ENCODE data around the gene CD36. TPM values are rescaled to one million over a fixed set of nuclear protein-coding genes. Genes with fewer than 3 reads are reported as not detected.

Gene CD36
- total RNA-seq, 1 experiment from 2014 or later = 0.32 TPM

- Histone ChIP-seq H3K9ac (ENCODE audit: low read length) (no peak overlapping the region), H2AFZ (ENCODE audit: low read depth, low read length, poor library complexity, severe bottlenecking) (peak overlapping the region; percentile 43), H4K20me1 (ENCODE audit: insufficient read depth) (no peaks in the 10 kb centered on the region), H3K9me2 (ENCODE audit: insufficient read depth) (no peaks in the 10 kb centered on the region), H3K4me1 (ENCODE audit: control insufficient read depth in 1 of 2, insufficient read depth in 2 of 2, low read length in 2 of 2) (peaks cover 31 to 48% of the 10 kb centered on the region in 2 experiments), H3K4me3 (replicated peaks in 1 of 2; ENCODE audit: low read depth in 1 of 2, low read length in 2 of 2) (no peak overlapping the region), H3K79me2 (ENCODE audit: insufficient read depth, low read length) (no peaks in the 10 kb centered on the region), H3K27me3 (ENCODE audit: insufficient read depth, low read length) (no peaks in the 10 kb centered on the region), H3K36me3 (ENCODE audit: control insufficient read depth in 1 of 2, insufficient read depth in 2 of 2, low read length in 2 of 2) (no peaks in the 10 kb centered on the region), H3K9me3 (ENCODE audit: control insufficient read depth in 1 of 2, insufficient read depth in 1 of 2, low read depth in 1 of 2, low read length in 2 of 2) (no peaks in the 10 kb centered on the region), H3K4me2 (ENCODE audit: low read length) (no peak overlapping the region), H3K27ac (ENCODE audit: low read depth, low read length) (no peak overlapping the region)
- TF ChIP-seq EZH2 (IDR thresholded peaks at IDR 0.05) (no peak), TCF7L2 (IDR thresholded peaks at IDR 0.05; ENCODE audit: borderline replicate concordance, extremely low read depth, insufficient read depth, insufficient read length) (no peak), FOSL1 (IDR thresholded peaks at IDR 0.05; ENCODE audit: low read depth) (no peak)
- ChIA-PET CTCF (no interaction called here), RAD21 (ENCODE audit: low non-redundant PET in 1 of 2, low total read pairs in 2 of 2, uncharacterized antibody in 2 of 2, unreplicated experiment in 2 of 2) (no interaction called here), POLR2A (interaction anchor here (1.6 kb wide), 1 partner anchor 8 kb away, joined by 4 read pairs; no protein-coding TSS in a partner anchor)
- intact Hi-C loops (cut with micrococcal nuclease) = loop anchor here (10.0 kb wide), 2 partner anchors 180 to 350 kb away; no protein-coding TSS in a partner anchor
- DNase-seq (ENCODE audit: low read depth, low spot score) (no peak), ATAC-seq (no peak)
- no TSS peak for BruUV-seq (replicated peaks)
Observed at GRCh38 chr7:80725181-80725611, 86.8 kb downstream of the CD36 start.

Other genes with a start within 250 kb of the CD36 start
- gene GNAT3, start 126.6 kb upstream of the CD36 start, total RNA-seq (2021; ENCODE audit: unreplicated experiment) = not detected